HG03342 (cell line): ENCODE measurements around the gene RDH12.
"Not testable (repeated sequence)": the region's sequence is repeated elsewhere in the genome, so short reads cannot be mapped to it uniquely, and the experiment has no call there.

Source experiments
- ATAC-seq: cut with Tn5 transposase; IDR thresholded peaks from one replicate; pipeline ENCODE4 v1.9.1; 2021; ENCODE audit warnings: mild to moderate bottlenecking, moderate library complexity; ENCODE audit not compliant: unreplicated experiment

Gene RDH12

DNA sequence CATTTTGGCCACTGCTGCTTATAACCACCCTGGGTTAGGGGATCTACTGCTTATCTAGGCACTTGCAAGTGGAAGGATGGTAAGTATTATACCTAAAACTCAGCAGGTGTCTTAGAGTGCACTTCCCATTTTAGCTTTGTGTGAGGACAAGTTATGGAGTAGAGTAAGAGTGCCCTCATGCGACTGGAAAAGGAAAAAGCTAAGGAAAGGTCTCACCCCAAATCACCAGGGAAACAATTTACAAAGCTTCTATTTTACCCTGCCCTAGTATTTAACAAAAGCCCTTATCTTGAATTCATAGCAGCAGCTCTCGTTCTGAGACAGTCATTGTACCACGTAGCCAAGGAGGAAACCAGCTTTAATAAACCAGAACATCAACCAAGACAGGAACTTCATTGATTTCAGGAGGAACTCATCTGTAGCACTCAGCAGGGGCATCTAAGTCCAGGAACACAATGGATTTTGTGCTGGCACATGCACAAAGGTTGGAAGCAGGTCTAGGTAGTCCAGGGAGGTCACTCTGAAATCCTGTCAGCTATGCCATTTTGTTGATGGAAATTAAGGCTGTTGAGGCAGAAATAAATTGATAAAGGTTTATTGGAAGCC lies 2.9 kb downstream of the RDH12 start:
- ATAC-seq = no peak

DNA sequence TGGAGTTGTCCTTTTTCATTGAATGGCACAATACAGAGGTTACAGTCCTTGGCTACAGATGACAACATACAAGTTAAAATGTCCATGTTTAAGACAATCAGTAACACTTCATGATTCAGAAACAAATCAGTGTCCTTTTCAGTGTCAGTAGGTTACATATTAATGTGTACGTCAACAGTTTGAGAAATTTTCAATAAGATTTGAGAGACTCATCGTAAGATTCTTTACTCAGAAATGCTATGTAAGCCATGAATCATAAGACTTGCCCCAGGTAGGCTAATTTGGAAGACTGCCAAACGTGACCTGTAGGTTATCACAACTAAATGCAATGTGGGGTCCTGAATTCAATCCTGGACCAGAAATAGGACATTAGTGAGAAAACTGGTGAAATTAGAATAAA lies 3.5 kb downstream of the RDH12 start:
- no peak for ATAC-seq

DNA sequence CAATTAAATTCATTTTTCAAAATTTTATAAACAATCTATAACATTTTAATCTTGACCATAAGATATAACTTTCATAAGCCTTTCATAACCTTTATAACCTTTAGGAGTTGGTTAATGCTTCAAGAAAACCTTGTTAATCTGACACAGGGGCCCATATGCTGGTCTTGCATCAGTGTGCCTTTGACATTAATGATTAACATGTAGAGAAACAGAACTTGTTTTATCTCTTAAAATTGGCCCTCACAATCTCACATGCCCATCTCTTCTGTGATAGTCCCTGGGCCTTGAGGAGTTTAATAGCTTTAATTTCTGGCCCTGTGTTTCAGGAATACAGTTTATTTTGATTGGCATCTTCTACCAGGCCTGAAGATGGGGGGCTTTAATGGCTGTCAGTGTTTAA lies 7.7 kb downstream of the RDH12 start:
- not testable (repeated sequence) for ATAC-seq

DNA sequence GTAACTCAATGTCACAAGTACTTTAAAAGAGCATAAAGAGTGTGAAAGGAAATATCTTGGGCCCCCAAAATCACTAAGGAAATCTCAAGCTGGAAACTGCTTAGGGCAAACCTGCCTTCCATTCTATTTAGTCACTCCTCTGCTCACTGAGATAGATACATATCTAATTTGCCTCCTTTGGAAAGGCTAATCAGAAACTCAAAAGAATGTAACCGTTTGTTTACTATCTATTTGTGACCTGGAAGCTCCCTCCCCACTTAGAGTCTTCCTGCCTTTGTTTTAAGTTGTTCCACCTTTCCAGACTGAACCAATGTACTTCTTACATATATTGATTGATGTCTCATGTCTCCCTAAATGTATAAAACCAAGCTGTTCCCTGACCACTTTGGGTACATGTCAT lies 8.1 kb downstream of the RDH12 start:
- not testable (repeated sequence) for ATAC-seq

DNA sequence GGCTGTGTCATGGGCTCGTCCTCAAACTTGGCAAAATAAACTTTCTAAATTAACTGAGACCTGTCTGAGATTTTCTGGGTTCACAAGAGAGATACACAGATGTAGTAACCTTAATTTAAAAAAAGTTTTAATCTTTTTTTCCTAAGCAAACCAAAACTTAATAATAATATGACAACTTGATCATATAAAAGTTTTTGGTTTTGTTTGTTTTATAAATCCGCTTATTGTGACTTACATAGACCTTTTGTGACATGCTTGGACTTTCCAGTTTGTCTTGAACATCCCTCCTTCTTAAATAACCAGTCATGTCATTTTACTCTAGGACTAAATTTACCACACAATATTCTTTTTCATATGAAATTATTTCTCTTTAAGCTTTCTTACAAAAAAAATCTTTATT lies 8.5 kb downstream of the RDH12 start:
- ATAC-seq = no peak

DNA sequence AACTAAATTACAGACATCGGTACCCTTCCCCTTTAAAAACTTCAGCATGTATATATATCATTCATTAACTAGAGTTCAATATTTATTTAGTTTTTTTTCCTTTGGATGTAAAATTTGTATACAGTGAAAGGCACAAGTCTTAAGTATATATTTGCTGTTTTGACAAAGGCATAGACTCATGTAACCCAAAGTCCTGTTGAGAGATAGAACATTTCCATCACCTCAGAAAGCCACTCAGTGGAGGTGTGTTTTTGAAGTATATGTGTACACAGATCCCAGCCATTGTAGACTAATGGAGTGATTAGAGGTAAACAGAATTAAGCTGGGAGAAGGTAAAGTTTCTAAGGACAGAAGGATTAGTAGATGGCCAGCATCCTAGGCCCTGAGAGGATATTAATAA lies 15.4 kb downstream of the RDH12 start:
- ATAC-seq = no peak

DNA sequence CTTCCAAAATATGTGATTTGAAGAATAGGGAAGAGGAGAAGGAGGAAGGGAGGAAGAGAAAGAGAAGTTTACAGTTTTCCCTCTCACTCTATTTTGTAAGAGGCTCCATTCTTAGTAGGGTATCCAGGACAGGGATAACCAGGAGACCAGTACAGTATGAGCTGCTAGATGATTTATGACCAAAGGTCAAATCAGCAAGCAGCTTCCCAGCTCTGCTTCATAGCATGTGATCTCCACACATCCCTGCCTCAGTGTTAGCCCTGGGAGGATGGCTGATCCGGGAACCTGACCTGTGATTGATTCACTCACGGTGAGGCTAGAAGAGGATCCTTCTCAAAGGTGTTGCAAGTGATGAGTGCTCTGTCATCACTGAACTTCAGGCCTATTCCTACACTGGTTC lies 16.6 kb downstream of the RDH12 start:
- ATAC-seq = no peak

DNA sequence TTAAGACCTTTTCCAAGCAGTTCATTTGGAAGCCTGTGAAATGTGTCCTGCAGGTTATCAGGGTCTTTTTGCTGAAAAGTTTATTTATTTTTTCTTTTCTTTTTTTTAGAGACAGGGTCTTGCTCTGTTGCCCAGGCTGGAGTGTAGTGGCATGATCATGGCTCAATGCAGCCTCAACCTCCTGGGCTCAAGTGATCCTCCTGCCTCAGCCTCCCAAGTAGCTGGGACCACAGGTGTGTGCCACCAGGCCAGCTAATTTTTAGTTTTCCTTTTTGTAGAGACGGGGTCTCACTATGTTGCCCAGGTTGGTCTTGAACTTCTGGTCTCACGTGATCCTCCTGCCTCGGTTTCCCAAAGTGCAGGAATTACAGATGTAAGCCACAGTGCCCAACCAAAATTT lies 17.7 kb downstream of the RDH12 start:
- ATAC-seq = not testable (repeated sequence)

DNA sequence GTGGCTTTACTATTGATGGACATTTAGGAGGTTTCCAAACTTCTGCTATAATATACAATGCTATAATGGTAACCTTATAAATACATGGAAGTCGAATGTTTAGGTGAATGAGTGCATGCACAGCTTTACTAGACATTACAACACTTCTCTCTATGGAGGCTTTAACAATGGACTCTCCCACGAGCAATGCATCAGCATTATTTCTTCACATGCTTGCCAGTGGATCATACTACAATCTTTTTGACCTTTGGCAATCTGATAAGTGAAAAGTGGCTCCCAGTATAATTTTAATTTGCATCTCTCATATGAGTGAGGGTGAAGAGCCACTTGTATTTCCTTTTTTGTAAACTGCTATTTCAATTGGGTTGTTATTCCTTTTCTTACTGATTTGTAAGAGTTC lies 18.2 kb downstream of the RDH12 start:
- no peak for ATAC-seq

DNA sequence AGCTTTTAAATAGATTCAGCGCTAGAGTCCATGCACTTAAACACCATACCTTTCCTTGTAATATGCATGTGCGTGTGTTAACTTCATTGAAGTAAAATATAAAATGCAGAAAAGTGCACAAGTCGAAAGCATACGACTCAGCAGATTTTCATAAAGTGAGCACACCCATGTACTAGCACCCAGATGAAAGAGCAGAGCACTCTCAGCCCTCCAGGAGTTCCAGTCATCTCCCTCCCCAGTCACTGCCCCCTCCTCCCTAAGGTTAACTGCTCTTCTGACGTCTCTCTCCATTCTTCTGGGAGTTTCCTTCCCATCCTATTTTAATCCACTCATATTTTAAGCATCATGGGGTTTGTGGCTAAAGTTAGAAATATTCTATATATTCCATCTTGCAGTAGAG lies 20.2 kb downstream of the RDH12 start:
- no peak for ATAC-seq

DNA sequence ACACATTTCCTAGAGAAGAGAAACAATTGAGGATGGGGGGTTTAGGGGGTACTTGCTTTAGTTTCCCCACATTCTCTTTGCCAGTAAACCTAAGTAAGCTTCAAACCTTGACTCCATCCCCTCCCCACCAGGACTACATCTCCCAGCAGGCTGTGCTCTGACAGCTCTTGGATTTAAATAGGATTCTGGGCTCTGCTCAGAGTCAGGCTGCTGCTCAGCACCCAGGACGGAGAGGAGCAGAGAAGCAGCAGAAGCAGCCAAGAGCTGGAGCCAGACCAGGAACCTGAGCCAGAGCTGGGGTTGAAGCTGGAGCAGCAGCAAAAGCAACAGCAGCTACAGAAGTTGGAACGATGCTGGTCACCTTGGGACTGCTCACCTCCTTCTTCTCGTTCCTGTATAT lies 20.6 kb downstream of the RDH12 start:
- ATAC-seq = no peak

DNA sequence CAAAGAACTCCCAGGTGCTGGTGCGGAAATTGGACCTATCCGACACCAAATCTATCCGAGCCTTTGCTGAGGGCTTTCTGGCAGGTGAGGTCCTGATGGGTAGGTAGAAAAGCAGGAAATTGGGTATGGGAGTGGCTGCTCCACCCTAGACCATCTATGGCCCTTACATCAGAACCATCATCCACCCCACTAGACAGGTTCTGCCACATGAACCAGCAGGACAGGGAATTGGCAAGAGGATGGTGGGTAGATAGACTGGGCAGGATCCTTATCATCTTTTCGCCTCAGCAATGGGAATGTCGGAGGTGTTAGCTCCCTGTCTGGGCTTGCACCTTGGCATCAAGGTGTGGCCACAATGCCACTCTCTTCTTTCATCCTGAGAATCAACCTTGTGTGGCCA lies 23.5 kb downstream of the RDH12 start:
- ATAC-seq = no peak

DNA sequence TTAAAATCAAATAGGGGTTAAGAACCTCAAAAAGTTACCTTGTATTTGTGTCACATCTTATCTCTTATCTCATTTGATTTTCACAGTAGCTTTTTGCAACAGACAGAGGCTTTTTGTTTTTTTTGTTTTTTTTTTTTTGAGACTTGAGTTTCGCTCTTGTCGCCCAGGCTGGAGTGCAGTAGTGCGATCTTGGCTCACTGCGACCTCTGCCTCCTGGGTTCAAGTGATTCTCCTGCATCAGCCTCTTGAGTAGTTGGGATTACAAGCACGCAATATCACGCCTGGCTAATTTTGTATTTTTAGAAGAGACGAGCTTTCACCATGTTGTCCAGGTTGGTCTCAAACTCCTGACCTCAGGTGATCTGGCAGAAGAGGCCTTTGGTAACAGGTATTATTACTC lies 25.7 kb downstream of the RDH12 start:
- no peak for ATAC-seq

DNA sequence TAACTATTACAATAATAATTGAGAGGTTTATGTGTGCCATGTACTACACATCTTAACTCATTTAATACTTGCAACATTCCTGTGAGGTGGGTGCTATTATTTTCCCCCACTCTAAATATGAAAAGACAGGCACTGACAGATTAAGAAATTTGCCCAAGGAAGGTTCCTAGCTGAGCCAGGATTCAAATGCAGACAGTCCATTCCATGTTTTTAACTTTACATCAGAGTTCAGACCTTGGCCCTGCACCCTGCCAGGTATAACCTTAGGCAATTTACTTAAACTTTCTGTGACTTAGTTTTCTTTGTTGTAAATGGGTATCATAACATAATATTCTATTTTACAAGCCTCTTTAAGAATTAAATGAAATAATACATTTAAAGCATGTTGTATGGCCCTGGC lies 26.6 kb downstream of the RDH12 start:
- no peak for ATAC-seq

DNA sequence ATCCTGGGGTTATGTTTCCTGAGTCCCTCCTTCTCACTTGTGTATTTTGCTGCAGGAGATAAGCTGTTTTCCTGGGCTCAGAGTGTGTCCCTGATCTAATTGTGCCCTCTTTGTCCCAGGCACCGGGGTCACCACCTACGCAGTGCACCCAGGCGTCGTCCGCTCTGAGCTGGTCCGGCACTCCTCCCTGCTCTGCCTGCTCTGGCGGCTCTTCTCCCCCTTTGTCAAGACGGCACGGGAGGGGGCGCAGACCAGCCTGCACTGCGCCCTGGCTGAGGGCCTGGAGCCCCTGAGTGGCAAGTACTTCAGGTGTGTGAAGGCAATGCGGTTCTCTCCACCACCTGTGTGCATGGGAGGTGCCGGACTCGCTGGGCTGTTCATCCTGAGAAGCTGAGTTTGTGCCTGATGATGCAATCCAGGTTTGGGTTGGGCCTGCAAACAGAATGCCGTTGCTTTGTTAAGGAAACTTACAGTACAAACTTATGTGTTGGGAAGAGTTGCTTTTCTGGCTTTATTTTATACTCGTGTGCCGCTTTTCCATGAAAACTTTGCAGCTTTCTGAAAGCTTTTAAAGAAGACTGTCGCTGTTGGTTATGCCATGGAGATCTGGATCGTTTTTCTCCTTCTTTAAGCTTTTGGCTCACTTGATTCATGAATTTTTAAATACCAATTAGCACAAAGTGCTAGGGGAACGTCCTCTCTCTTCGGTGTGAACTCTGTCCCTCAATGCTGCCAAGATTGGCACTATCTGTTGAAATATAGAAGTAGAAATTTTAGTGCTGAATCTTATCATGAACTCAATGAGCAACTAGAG lies 27.6 kb downstream of the RDH12 start:
- no peak for ATAC-seq

DNA sequence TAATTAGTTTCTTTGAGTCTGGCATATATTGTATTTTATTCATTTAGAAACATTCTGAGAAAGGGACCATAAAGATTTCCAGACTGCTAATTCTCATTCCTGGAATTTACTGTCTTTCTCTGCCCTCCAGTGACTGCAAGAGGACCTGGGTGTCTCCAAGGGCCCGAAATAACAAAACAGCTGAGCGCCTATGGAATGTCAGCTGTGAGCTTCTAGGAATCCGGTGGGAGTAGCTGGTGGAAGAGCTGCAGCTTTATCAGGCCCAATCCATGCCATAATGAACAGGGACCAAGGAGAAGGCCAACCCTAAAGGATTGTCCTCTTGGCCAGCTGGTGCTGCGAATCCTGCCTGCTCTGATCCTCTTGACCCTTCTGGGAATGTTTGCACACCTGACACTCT lies 31.9 kb downstream of the RDH12 start:
- no peak for ATAC-seq

DNA sequence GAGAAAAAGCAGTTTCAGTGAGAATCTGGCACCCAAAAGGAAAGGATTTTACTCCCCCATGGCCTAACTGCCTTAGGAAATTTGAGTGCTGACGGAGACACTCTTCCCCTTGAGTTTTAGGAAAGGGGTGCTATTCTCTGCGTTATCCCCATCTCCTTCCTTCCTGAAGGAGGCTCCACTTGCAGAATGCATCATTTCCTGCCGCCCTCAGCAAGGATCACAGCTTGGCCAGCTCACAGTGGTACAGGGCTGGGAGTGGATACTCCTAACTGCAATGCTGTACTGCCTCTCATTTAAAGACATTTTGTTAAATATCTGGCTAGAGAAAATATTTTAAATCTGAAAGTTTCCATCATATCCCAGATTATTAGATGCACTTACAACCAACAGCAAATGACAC lies 33.0 kb downstream of the RDH12 start:
- no peak for ATAC-seq

DNA sequence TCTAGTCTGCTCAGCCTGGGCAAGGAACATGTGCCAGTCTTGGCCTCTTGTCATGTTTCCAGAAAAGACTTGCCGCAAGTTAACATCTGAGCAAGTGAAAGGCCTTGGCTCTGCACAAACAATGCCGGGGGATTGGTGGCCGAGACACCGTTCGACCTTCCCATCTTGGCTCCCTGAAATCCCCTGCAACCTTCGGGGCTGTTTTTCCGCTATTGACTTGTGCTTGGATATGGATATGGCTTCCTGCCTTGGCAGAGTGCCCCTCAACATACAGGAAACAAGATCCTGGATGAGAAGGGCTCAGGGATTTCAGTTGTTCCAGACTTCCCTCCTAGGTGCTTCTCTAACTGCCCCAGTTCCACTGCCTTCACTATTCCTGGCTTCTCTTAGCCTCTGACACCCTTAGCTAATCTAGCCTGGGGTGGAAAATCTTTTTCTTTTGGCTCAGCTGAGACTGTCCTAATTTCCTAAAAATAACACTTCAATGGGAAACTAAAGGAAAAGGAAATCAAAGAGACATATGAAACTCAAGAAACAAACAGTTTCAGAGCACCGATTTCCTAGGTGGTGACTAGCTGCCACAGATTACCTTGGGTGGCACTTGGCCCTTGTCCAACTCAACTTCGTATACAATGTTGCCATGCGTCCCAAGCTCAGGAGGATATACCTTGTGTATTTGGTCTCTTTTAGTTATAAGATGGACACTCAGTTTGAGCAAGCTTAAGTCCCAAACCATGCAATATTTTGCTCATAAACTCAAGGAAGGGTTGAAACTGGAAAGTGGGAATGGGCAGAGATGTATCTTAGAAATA lies 33.9 kb downstream of the RDH12 start:
- ATAC-seq = no peak

DNA sequence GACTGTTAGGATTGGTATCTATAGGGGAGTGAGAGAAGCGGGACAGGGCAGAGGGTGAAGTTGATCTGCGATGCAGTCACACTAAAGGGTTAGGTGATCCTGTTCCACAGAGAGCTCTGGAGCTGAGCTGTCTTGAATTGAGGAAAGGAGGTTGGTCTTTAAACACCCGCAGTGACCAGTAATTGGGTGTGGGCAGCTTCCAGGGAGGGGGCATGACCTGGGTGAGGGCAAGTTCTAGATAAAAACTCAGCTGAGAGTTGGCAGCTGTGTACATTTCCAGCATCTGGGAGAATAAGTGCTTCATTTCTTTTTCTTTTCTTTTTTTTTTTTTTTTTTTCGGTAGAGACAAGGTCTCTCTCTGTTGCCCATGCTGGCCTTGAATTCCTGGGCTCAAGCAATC lies 35.1 kb downstream of the RDH12 start:
- no peak for ATAC-seq

DNA sequence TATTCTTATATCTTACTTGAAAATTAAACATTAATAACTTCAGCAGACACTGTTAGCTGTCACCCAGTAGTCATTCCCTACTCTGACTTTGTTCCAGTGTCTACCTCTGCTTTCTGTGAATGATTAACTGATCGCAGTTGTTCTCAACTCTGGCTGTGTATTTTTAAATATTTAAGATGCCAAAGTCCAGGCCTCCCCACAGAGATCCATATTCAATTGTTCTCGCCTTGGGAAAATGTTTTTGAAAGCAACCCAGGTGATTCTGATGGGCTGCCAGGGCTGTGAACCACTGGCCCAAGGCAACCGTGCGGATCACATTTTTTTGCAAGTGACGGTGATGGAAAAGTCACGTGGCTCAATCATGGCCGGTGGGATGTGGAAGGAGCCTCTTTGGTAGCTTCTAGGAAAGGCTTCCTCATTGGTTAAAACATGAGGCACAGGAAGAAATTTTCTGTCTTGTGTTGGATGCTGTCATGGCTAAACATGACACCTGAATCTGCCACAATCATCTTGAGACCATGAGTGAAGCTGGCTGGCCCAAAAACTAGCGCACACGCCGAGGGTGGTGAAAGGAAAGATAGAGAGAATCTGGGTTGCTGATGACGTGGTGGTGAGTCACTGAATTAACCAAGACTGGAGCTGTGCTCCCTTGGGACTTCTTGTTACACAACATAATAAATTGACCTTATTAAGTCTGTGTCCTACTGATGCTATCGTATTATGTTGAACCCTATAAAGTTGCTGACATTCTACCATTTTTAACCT lies 37.2 kb downstream of the RDH12 start:
- ATAC-seq = no peak

DNA sequence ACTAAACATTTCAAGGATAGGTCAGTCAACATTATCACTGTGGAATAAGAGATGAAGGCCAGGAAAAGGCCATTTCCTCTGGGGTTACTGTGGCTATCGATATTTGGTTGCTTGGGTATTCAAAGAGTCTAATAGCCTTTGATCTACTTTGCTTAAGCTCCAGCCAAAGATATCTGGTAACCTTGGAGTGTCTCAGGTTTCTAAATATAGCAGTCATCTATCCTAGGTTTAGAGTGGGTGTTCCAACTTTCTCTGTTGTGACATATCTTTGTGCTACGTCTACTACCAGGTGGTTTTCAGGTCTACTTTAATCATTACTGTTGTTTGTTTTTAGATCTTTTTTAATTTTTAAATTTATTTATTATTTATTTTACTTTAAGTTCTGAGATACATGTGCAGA lies 42.4 kb downstream of the RDH12 start:
- no peak for ATAC-seq
